Measurements from ENCODE around the gene PCSK1N.

- TF ChIP-seq CTCF (IDR thresholded peaks at IDR 0.05) (no peak), POLR2A (IDR thresholded peaks at IDR 0.05) (no peak)
These were observed 32.6 kb downstream of the PCSK1N start for GRCh38 chrX:48802905-48803200.

Data from lower leg skin (tissue), 3 donors.